Lower lobe of right lung (tissue), 2 donors: ENCODE results near the gene NTM. TPM values are rescaled to one million over a fixed set of nuclear protein-coding genes. Genes with fewer than 3 reads are reported as not detected.
A peak's percentile ranks its signal among the peaks of the same experiment; 100 is the strongest.

Source experiments
- ATAC-seq, 2 donors: fragments of 200-7000 bp; cut with Tn5 transposase; one replicate each; pipeline ENCODE4 v1.9.1; 2020 to 2022; ENCODE audit warnings: mild to moderate bottlenecking in 2 of 2, moderate library complexity in 2 of 2
- DNase-seq: peaks from one replicate; pipeline ENCODE4 v3.0.0-alpha.2; 2020
- H3K27ac ChIP-seq: fragments of 200-600 bp; one replicate; pipeline ENCODE4 v1.8.0; 2022
- H3K27me3 ChIP-seq: fragments of 200-600 bp; one replicate; pipeline ENCODE4 v1.8.0; 2022; ENCODE audit warnings: low read depth
- H3K36me3 ChIP-seq: fragments of 200-600 bp; one replicate; pipeline ENCODE4 v1.8.0; 2022; ENCODE audit warnings: mild to moderate bottlenecking
- H3K4me1 ChIP-seq: fragments of 200-600 bp; one replicate; pipeline ENCODE4 v1.8.0; 2022
- H3K4me3 ChIP-seq: fragments of 200-600 bp; one replicate; pipeline ENCODE4 v1.8.0; 2022; ENCODE audit warnings: mild to moderate bottlenecking
- H3K9me3 ChIP-seq: fragments of 200-600 bp; one replicate; pipeline ENCODE4 v1.8.0; 2022
- intact Hi-C: fragments of 100-400 bp; cut with DNase I; formaldehyde crosslinking; loops from one replicate; pipeline ENCODE4 v1.11.0; 2022
- total RNA-seq: library from RNA; stranded (reverse); fragmentation: NEBNext Ultra II Directional; extraction: Animal tissue kit (Norgen Biotek cat#: 25700); gene quantifications from one replicate; pipeline ENCODE4 v1.2.1, GENCODE V29; 2021
- TF ChIP-seq, protein P1 (sequence below): fragments of 200-600 bp; IDR thresholded peaks from one replicate; pipeline ENCODE4 v1.8.0; 2022; ENCODE audit warnings: antibody characterized with exemption, mild to moderate bottlenecking
- donor health status: DM: no; HTN: yes; CAD: no; lungs with severe emphysema.

Gene NTM
- total RNA-seq, 1 donor from 2014 or later = 2.3 TPM

DNA sequence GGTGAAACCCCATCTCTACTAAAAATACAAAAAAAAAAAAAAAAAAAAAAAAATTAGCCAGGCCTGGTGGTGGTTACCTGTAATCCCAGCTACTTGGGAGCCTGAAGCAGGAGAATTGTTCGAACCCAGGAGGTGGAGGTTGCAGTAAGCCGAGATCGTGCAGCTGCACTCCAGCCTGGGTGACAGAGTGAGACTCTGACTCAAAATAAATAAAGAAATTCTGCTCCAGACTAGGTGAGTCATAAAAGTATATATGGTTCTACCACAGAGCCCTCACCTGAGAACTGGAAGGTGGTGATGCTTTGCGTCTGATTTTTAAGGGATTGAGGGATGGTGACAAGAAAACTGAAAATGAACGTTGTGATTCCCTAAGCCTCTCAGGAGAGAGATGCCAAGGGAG is 58.4 kb downstream of the NTM start:
- ATAC-seq (no peak), DNase-seq (no peak)
- Histone ChIP-seq H3K36me3 (no peaks in the 10 kb centered on the region), H3K27ac (no peak overlapping the region), H3K27me3 (no peaks in the 10 kb centered on the region), H3K4me1 (no peaks in the 10 kb centered on the region), H3K9me3 (no peaks in the 10 kb centered on the region), H3K4me3 (no peak overlapping the region)
- TF ChIP-seq, protein P1, sequence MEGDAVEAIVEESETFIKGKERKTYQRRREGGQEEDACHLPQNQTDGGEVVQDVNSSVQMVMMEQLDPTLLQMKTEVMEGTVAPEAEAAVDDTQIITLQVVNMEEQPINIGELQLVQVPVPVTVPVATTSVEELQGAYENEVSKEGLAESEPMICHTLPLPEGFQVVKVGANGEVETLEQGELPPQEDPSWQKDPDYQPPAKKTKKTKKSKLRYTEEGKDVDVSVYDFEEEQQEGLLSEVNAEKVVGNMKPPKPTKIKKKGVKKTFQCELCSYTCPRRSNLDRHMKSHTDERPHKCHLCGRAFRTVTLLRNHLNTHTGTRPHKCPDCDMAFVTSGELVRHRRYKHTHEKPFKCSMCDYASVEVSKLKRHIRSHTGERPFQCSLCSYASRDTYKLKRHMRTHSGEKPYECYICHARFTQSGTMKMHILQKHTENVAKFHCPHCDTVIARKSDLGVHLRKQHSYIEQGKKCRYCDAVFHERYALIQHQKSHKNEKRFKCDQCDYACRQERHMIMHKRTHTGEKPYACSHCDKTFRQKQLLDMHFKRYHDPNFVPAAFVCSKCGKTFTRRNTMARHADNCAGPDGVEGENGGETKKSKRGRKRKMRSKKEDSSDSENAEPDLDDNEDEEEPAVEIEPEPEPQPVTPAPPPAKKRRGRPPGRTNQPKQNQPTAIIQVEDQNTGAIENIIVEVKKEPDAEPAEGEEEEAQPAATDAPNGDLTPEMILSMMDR = no peak
- intact Hi-C loops = no loop called here

DNA sequence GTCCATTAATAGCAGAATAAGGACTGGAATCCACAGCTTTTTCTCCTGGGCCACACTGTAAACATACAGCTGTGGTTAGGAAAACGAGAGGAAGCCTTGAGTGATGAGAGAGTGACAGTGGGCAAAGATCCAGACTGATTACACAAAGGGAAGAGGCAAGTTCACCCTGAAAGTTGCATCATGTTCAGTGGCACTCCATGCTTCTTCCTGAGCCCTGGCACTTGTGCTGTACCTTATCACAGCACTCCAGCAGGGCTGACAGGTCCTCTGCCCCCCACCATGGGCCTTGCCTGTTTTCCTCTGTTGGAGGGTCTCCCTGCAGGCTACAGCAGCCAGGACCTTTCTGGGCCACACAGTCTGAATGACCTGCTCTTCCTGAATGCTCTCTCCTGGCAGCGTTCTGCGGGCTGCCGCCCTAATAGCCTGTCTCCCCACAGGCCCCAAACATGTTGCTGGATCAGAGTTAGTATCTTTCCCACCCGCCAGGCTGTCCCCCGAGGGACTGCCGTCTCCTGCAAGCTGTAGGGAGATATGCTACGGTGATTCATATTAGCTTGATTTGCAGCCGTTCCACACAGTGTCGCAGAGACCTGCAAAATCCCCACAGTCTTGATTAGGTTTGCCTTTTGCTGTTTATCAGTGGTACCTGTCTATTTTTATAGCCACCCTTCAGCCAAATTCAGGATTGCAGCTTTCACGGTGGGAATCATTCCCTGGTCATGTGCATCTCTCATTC is 60.2 kb downstream of the NTM start:
- intact Hi-C loops = no loop called here
- ATAC-seq (peak; percentile 32 to 45), DNase-seq (no peak)
- Histone ChIP-seq H3K27me3 (no peaks in the 10 kb centered on the region), H3K36me3 (no peaks in the 10 kb centered on the region), H3K27ac (no peak overlapping the region), H3K4me1 (no peaks in the 10 kb centered on the region), H3K4me3 (no peak overlapping the region), H3K9me3 (no peaks in the 10 kb centered on the region)
- TF ChIP-seq, protein P1 = no peak

DNA sequence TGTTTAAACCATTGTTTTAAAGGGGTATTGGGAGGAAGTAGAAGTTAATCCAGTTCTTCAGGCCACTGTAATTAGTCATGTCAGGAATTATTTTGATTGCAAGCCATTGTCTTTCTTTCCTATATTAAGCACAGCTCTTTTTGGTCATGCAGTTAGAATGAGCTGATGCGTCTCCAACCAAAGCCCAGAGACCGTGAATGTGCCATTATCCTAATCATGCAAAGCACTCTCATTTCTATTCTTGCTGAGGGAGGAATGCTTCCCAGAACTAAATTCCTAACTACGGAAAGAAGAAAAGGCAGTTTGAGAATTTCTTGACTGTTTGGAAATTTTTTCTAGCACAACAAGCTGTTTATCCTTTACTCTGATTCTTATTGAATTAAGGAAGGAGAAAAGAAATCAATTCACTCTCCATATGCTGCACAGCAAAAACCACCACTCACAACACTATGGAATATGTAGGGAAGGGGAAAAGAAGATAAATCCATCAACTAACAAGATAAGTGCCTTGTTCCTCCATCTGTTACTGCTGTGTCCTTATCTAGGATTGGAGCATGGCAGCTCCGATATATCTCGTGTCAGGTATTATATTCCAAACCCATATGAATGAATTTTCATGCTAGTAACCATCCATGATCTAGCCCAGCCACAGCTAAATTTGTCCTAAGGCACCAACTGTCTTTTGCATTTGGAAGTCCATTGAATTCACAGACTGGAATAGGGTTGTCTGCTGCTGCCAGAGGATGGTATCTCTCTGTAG is 70.8 kb downstream of the NTM start:
- H3K36me3 ChIP-seq = no peaks in the 10 kb centered on the region
- H3K9me3 ChIP-seq = no peaks in the 10 kb centered on the region
- H3K27me3 ChIP-seq = no peaks in the 10 kb centered on the region
- H3K27ac ChIP-seq = no peak overlapping the region
- no peak overlapping the region for H3K4me3 ChIP-seq
- H3K4me1 ChIP-seq = no peaks in the 10 kb centered on the region
- DNase-seq (no peak), ATAC-seq (no peak)
- TF ChIP-seq, protein P1 = no peak
- intact Hi-C loops = no loop called here

DNA sequence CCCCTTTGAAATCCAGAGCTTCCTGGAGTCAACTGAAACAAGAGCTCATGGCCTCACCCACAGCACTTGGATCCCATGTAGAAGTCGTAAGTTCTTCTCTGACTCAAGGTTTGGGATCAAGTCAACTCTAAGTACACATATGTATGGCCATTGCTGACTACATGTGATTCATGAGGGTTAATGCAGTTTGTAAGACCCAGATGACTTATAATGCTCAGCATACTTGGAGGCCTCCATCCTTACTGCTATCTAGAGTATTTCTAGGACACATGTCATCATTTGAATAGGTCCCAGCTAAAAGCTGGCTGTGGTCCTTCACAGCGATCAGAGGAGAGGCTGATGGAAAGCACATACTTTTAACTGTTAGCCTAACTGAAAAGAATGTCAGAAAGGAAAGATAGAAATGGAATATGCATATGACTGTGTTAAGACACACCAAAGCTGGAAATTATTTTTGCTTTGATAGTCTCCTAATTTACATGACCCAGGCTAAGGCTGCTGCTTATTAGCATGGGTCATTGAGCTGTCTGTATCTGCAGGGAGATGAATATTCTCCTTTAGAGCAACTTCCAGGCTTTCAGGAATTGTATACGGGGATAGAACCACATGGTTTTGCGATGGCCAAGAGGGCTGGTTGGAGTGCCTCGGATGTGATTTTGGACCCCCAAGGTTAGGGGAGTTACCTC is 76.3 kb downstream of the NTM start:
- Histone ChIP-seq H3K4me3 (no peak overlapping the region), H3K27me3 (no peaks in the 10 kb centered on the region), H3K36me3 (no peaks in the 10 kb centered on the region), H3K9me3 (no peaks in the 10 kb centered on the region), H3K27ac (no peak overlapping the region), H3K4me1 (no peaks in the 10 kb centered on the region)
- TF ChIP-seq, protein P1 = no peak
- intact Hi-C loops = no loop called here
- no peak for DNase-seq
- ATAC-seq = no peak

DNA sequence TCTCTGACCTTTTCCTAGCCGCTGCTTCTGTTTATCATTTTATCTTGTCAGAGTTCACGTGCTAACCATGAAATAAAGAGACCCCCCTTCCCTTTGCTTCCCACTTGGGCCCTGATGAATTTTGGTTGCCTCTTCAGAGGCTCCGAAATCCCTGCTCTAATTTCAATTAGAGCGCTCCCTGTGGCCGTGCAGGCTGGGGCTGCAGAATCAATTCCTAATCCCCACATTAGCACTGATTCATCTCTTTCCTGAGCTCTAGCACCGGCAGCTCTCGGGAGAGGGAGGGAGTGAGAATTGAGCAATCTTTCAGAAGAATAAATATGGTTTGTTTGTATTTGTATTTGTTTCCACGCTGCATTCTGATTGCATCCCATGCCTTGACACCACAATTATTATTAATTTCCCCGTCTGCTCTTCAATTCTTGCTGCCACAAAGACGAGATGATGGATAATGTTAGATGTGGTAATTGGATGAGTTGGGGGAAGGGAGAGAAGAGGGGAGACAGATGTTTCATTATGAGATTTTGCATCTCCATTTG is 76.9 kb downstream of the NTM start:
- Histone ChIP-seq H3K4me3 (no peak overlapping the region), H3K4me1 (no peaks in the 10 kb centered on the region), H3K36me3 (no peaks in the 10 kb centered on the region), H3K27me3 (no peaks in the 10 kb centered on the region), H3K9me3 (no peaks in the 10 kb centered on the region), H3K27ac (no peak overlapping the region)
- intact Hi-C loops = no loop called here
- ATAC-seq = no peak
- TF ChIP-seq, protein P1 = no peak
- no peak for DNase-seq
